H9 (cell line): ENCODE data around the gene STIM2. TPM values are rescaled to one million over a fixed set of nuclear protein-coding genes. Genes with fewer than 3 reads are reported as not detected.

Source experiments
- DNase-seq: peaks from one replicate; pipeline ENCODE4 v3.0.0-alpha.2; 2017
- H2AFZ ChIP-seq: one replicate; pipeline ENCODE4 v1.6.1; 2013; ENCODE audit warnings: mild to moderate bottlenecking, low read length, control low read depth, moderate library complexity
- H2AK5ac ChIP-seq: 2 replicates; pipeline ENCODE4 v1.6.1; 2013; ENCODE audit warnings: low read length, control low read depth, mixed read lengths; ENCODE audit not compliant: insufficient read length
- H2BK120ac ChIP-seq: one replicate; pipeline ENCODE4 v1.6.1; 2013; ENCODE audit warnings: low read depth, mild to moderate bottlenecking, low read length, control low read depth, inconsistent platforms; ENCODE audit not compliant: poor library complexity, severe bottlenecking
- H2BK12ac ChIP-seq: 2 replicates; pipeline ENCODE4 v1.6.1; 2013; ENCODE audit warnings: low read length, control low read depth, mixed read lengths, low read depth; ENCODE audit not compliant: insufficient read length
- H2BK15ac ChIP-seq: 2 replicates; pipeline ENCODE4 v1.6.1; 2013; ENCODE audit warnings: low read depth, low read length, control low read depth
- H2BK20ac ChIP-seq: one replicate; pipeline ENCODE4 v1.6.1; 2013; ENCODE audit warnings: low read depth, mild to moderate bottlenecking, low read length, control low read depth, inconsistent platforms; ENCODE audit not compliant: poor library complexity, severe bottlenecking
- H2BK5ac ChIP-seq: 2 replicates; pipeline ENCODE4 v1.6.1; 2013; ENCODE audit warnings: low read length, control low read depth, mixed read lengths; ENCODE audit not compliant: insufficient read length
- H3K14ac ChIP-seq: 2 replicates; pipeline ENCODE4 v1.6.1; 2013; ENCODE audit warnings: low read length, control low read depth; ENCODE audit not compliant: insufficient read depth
- H3K18ac ChIP-seq: 2 replicates; pipeline ENCODE4 v1.6.1; 2013; ENCODE audit warnings: low read depth, mild to moderate bottlenecking, mixed read lengths, low read length, control low read depth; ENCODE audit not compliant: insufficient read length
- H3K23ac ChIP-seq: 2 replicates; pipeline ENCODE4 v1.6.1; 2013; ENCODE audit warnings: low read length, control low read depth, mixed read lengths, low read depth; ENCODE audit not compliant: insufficient read length
- H3K23me2 ChIP-seq: 2 replicates; pipeline ENCODE4 v1.6.1; 2013; ENCODE audit warnings: low read depth, mild to moderate bottlenecking, mixed read lengths, low read length, control low read depth; ENCODE audit not compliant: insufficient read length, poor library complexity, severe bottlenecking
- H3K27ac ChIP-seq: 2 replicates; pipeline ENCODE4 v1.5.1; 2013; ENCODE audit warnings: low read length, control low read depth, mixed read lengths, low read depth; ENCODE audit not compliant: insufficient read length
- H3K27me3 ChIP-seq: 2 replicates; pipeline ENCODE4 v1.6.1; 2013; ENCODE audit warnings: low read length, control low read depth, inconsistent platforms; ENCODE audit not compliant: insufficient read depth
- H3K4ac ChIP-seq: 2 replicates; pipeline ENCODE4 v1.6.1; 2013; ENCODE audit warnings: low read depth, mild to moderate bottlenecking, control low read depth, inconsistent platforms, low read length, moderate library complexity
- H3K4me1 ChIP-seq: 2 replicates; pipeline ENCODE4 v1.6.1; 2013; ENCODE audit warnings: low read length, control low read depth, inconsistent platforms; ENCODE audit not compliant: insufficient read depth
- H3K4me2 ChIP-seq: 2 replicates; pipeline ENCODE4 v1.6.1; 2013; ENCODE audit warnings: low read length, control low read depth, mixed read lengths; ENCODE audit not compliant: insufficient read length, insufficient read depth
- H3K56ac ChIP-seq: 2 replicates; pipeline ENCODE4 v1.6.1; 2013; ENCODE audit warnings: low read depth, mild to moderate bottlenecking, mixed read lengths, low read length, control low read depth; ENCODE audit not compliant: insufficient read length
- H3K79me1 ChIP-seq: 2 replicates; pipeline ENCODE4 v1.6.1; 2013; ENCODE audit warnings: low read depth, mild to moderate bottlenecking, moderate library complexity, low read length, control low read depth, inconsistent platforms; ENCODE audit not compliant: insufficient read depth, poor library complexity, severe bottlenecking
- H3K79me2 ChIP-seq: 2 replicates; pipeline ENCODE4 v1.6.1; 2013; ENCODE audit warnings: low read length, control low read depth, inconsistent platforms; ENCODE audit not compliant: insufficient read depth
- H3K9ac ChIP-seq: 2 replicates; pipeline ENCODE4 v1.6.1; 2013; ENCODE audit warnings: low read length, control low read depth, mixed read lengths; ENCODE audit not compliant: insufficient read length; ENCODE audit errors: extremely low read depth
- H3K9me3 ChIP-seq: one replicate; pipeline ENCODE4 v1.6.1; 2013; ENCODE audit warnings: low read depth, low read length, inconsistent platforms; ENCODE audit not compliant: control insufficient read depth
- H3T11ph ChIP-seq: one replicate; pipeline ENCODE4 v1.6.1; 2013; ENCODE audit warnings: mild to moderate bottlenecking, low read length, control low read depth, inconsistent platforms
- H4K20me1 ChIP-seq: one replicate; pipeline ENCODE4 v1.6.1; 2013; ENCODE audit not compliant: control insufficient read depth, insufficient read length, insufficient read depth
- H4K5ac ChIP-seq: 2 replicates; pipeline ENCODE4 v1.6.1; 2013; ENCODE audit warnings: low read depth, mild to moderate bottlenecking, mixed read lengths, low read length, control low read depth; ENCODE audit not compliant: insufficient read length
- H4K8ac ChIP-seq: replicated peaks from 2 replicates; pipeline ENCODE4 v1.6.1; 2013; ENCODE audit warnings: low read length, control low read depth, mixed read lengths, low read depth; ENCODE audit not compliant: insufficient read length
- H4K91ac ChIP-seq: 2 replicates; pipeline ENCODE4 v1.6.1; 2013; ENCODE audit warnings: low read depth, mild to moderate bottlenecking, moderate library complexity, mixed read lengths, low read length, control low read depth; ENCODE audit not compliant: insufficient read length
- H3K27ac Mint-ChIP-seq, 3 experiments: 2 replicates in 2 of 3; 3 replicates in 1 of 3; pipeline ENCODE4 v1.8.0; 2020 to 2021; ENCODE audit warnings: mixed read lengths in 3 of 3, mild to moderate bottlenecking in 1 of 3, moderate library complexity in 1 of 3
- H3K27me3 Mint-ChIP-seq: 2 replicates; pipeline ENCODE4 v1.8.0; 2021; ENCODE audit warnings: low read depth, mild to moderate bottlenecking, moderate library complexity, mixed read lengths
- H3K36me3 Mint-ChIP-seq, 3 experiments: 2 replicates in 2 of 3; 3 replicates in 1 of 3; pipeline ENCODE4 v1.8.0; 2020 to 2021; ENCODE audit warnings: low read depth in 3 of 3, mixed read lengths in 3 of 3; ENCODE audit not compliant: insufficient read depth in 1 of 3
- H3K4me1 Mint-ChIP-seq, 2 experiments: 2 replicates each; pipeline ENCODE4 v1.8.0; 2020; ENCODE audit warnings: mixed read lengths in 2 of 2
- H3K4me3 Mint-ChIP-seq, 2 experiments: 2 replicates in 1 of 2; 3 replicates in 1 of 2; pipeline ENCODE4 v1.8.0; 2020 to 2021; ENCODE audit warnings: mild to moderate bottlenecking in 2 of 2, mixed read lengths in 2 of 2, moderate library complexity in 1 of 2
- H3K9me3 Mint-ChIP-seq, 2 experiments: 2 replicates in 1 of 2; 3 replicates in 1 of 2; pipeline ENCODE4 v1.8.0; 2020; ENCODE audit warnings: mild to moderate bottlenecking in 2 of 2, mixed read lengths in 2 of 2, moderate library complexity in 1 of 2
- total RNA-seq: library from RNA; stranded (reverse); gene quantifications from 2 replicates; pipeline ENCODE4 v1.2.1, GENCODE V29; 2021
- TF ChIP-seq, protein P1 (sequence below): fragments of 200-600 bp; sonication (generic); conservative IDR thresholded peaks from 3 replicates; pipeline ENCODE4 v1.8.0; 2021; ENCODE audit warnings: antibody characterized with exemption, mild to moderate bottlenecking

STIM2 gene
- total RNA-seq, 1 experiment from 2014 or later, result 26.2 TPM

DNA sequence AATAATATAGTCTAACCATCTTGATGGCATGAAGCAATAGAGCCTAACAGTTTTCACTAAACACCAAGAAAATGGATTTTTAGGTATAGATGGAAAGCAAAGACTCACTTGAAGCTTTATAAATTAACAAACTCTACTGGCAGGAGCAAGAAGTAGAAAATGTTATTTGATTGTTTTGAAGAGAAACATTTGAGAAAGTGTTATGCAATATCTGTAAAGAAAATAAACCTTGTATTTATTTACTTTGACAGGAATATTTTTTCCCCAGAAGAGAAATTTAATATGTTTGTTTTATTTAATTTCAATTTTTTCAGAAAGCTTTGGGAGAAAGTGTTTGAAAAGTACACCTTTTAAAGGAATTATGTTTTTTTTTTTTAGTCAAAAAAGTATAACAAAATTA, 139.0 kb downstream of the STIM2 start:
- Mint-ChIP-seq H3K9me3 (no peaks in the 10 kb centered on the region; a peak in 1 of 5 replicates), H3K4me1 (peaks cover 9 to 15% of the 10 kb centered on the region in 2 experiments), H3K27me3 (no peaks in the 10 kb centered on the region), H3K36me3 (peaks cover 0 to 1% (median 0%) of the 10 kb centered on the region in 3 experiments; a peak in 2 of 7 replicates), H3K4me3 (no peak overlapping the region), H3K27ac (no peak overlapping the region)
- Histone ChIP-seq H3K18ac (no peak overlapping the region), H4K91ac (no peak overlapping the region), H3K14ac (no peak overlapping the region), H3K27ac (no peak overlapping the region), H3K27me3 (no peaks in the 10 kb centered on the region), H2BK15ac (no peak overlapping the region), H3K79me1 (no peaks in the 10 kb centered on the region), H3K9me3 (no peaks in the 10 kb centered on the region), H4K5ac (no peak overlapping the region), H3K4ac (no peak overlapping the region), H4K8ac (no peak overlapping the region), H3K23ac (no peak overlapping the region), H2AFZ (no peak overlapping the region), H3K56ac (no peak overlapping the region), H3K4me1 (peaks cover 2% of the 10 kb centered on the region; the same call in 1 of the 2 replicates), H4K20me1 (no peaks in the 10 kb centered on the region), H3K4me2 (no peak overlapping the region), H3K79me2 (no peaks in the 10 kb centered on the region), H2BK20ac (no peak overlapping the region), H3K23me2 (no peaks in the 10 kb centered on the region), H2BK120ac (no peak overlapping the region), H3K9ac (no peak overlapping the region), H2AK5ac (no peak overlapping the region), H3T11ph (no peak overlapping the region), H2BK12ac (no peak overlapping the region), H2BK5ac (no peak overlapping the region)
- TF ChIP-seq, protein P1, sequence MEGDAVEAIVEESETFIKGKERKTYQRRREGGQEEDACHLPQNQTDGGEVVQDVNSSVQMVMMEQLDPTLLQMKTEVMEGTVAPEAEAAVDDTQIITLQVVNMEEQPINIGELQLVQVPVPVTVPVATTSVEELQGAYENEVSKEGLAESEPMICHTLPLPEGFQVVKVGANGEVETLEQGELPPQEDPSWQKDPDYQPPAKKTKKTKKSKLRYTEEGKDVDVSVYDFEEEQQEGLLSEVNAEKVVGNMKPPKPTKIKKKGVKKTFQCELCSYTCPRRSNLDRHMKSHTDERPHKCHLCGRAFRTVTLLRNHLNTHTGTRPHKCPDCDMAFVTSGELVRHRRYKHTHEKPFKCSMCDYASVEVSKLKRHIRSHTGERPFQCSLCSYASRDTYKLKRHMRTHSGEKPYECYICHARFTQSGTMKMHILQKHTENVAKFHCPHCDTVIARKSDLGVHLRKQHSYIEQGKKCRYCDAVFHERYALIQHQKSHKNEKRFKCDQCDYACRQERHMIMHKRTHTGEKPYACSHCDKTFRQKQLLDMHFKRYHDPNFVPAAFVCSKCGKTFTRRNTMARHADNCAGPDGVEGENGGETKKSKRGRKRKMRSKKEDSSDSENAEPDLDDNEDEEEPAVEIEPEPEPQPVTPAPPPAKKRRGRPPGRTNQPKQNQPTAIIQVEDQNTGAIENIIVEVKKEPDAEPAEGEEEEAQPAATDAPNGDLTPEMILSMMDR, result no peak
- no peak for DNase-seq
